OCI-LY1 (cell line): ENCODE measurements around the gene DZIP1L.

Experiments
- H2AFZ ChIP-seq: fragments of 200-600 bp; sonication (generic), shearing (Covaris generic); 2 replicates; pipeline ENCODE4 v1.6.0; 2014; ENCODE audit warnings: antibody characterized with exemption, mild to moderate bottlenecking, low read length
- H3F3A ChIP-seq: fragments of 200-600 bp; sonication (generic), shearing (Covaris generic); 2 replicates; pipeline ENCODE4 v1.6.0; 2014; ENCODE audit warnings: mild to moderate bottlenecking, antibody characterized with exemption, low read length, moderate library complexity; ENCODE audit not compliant: insufficient read depth
- H3K27ac ChIP-seq: fragments of 200-600 bp; sonication (generic); 2 replicates; pipeline ENCODE4 v1.5.1; 2014; ENCODE audit warnings: low read length, mixed run types, mild to moderate bottlenecking, low read depth; ENCODE audit not compliant: poor library complexity, severe bottlenecking
- H3K27me3 ChIP-seq: fragments of 200-600 bp; sonication (generic); 2 replicates; pipeline ENCODE4 v1.6.0; 2014; ENCODE audit warnings: antibody characterized with exemption, mild to moderate bottlenecking, low read length, moderate library complexity; ENCODE audit not compliant: insufficient read depth
- H3K36me3 ChIP-seq: fragments of 200-600 bp; sonication (generic); 2 replicates; pipeline ENCODE4 v1.6.1; 2014; ENCODE audit warnings: mild to moderate bottlenecking, antibody characterized with exemption, low read length, moderate library complexity, mixed read lengths; ENCODE audit not compliant: insufficient read depth
- H3K4me1 ChIP-seq: fragments of 200-600 bp; sonication (generic); 2 replicates; pipeline ENCODE4 v1.5.1; 2014; ENCODE audit warnings: mild to moderate bottlenecking, low read length, moderate library complexity; ENCODE audit not compliant: insufficient read depth, severe bottlenecking
- H3K4me2 ChIP-seq: fragments of 200-600 bp; sonication (generic), shearing (Covaris generic); 2 replicates; pipeline ENCODE4 v1.6.1; 2014; ENCODE audit warnings: low read length
- H3K4me3 ChIP-seq: fragments of 200-600 bp; sonication (generic); 2 replicates; pipeline ENCODE4 v1.5.1; 2014; ENCODE audit warnings: low read length, low read depth, mild to moderate bottlenecking, mixed read lengths; ENCODE audit not compliant: poor library complexity, severe bottlenecking
- H3K79me2 ChIP-seq: fragments of 200-600 bp; shearing (Covaris generic); 2 replicates; pipeline ENCODE4 v1.6.1; 2016; ENCODE audit warnings: mixed run types, low read length, mixed read lengths; ENCODE audit not compliant: insufficient read depth
- H3K9ac ChIP-seq: fragments of 200-600 bp; sonication (generic), shearing (Covaris generic); 2 replicates; pipeline ENCODE4 v1.6.1; 2014; ENCODE audit warnings: mild to moderate bottlenecking, low read length, mixed read lengths
- H3K9me2 ChIP-seq: fragments of 200-600 bp; sonication (generic), shearing (Covaris generic); 2 replicates; pipeline ENCODE4 v1.6.1; 2014; ENCODE audit warnings: low read depth, mild to moderate bottlenecking, low read length, mixed read lengths
- H3K9me3 ChIP-seq: fragments of 200-600 bp; shearing (Covaris generic); 2 replicates; pipeline ENCODE4 v1.6.1; 2014; ENCODE audit warnings: low read length, mixed read lengths
- H4K20me1 ChIP-seq: fragments of 200-600 bp; sonication (generic), shearing (Covaris generic); 2 replicates; pipeline ENCODE4 v1.6.0; 2016; ENCODE audit warnings: mild to moderate bottlenecking, low read length; ENCODE audit not compliant: insufficient read depth
- EZH2 ChIP-seq: fragments of 200-600 bp; sonication (generic), shearing (Covaris generic); IDR thresholded peaks from 2 replicates; pipeline ENCODE4 v1.8.0; 2017; ENCODE audit warnings: borderline replicate concordance, mixed run types, mild to moderate bottlenecking, antibody characterized with exemption, low read length, moderate library complexity, mixed read lengths
- TF ChIP-seq, protein P1 (sequence below): fragments of 200-600 bp; sonication (generic), shearing (Covaris generic); IDR thresholded peaks from 2 replicates; pipeline ENCODE4 v1.5.1; 2017; ENCODE audit warnings: mild to moderate bottlenecking, antibody characterized with exemption, low read length, moderate library complexity, mixed read lengths

Gene DZIP1L

GRCh38 chr3:138031536-138031935 is 83.9 kb downstream of the DZIP1L start:
- Histone ChIP-seq H3K4me1 (no peaks in the 10 kb centered on the region), H3K36me3 (no peaks in the 10 kb centered on the region), H3K4me2 (no peak overlapping the region), H3F3A (no peaks in the 10 kb centered on the region), H4K20me1 (no peaks in the 10 kb centered on the region), H3K4me3 (no peak overlapping the region), H3K27ac (no peak overlapping the region), H3K9ac (no peak overlapping the region), H2AFZ (no peak overlapping the region), H3K79me2 (no peaks in the 10 kb centered on the region), H3K9me3 (no peaks in the 10 kb centered on the region), H3K27me3 (no peaks in the 10 kb centered on the region), H3K9me2 (no peaks in the 10 kb centered on the region)
- no peak for TF ChIP-seq EZH2
- TF ChIP-seq, protein P1, sequence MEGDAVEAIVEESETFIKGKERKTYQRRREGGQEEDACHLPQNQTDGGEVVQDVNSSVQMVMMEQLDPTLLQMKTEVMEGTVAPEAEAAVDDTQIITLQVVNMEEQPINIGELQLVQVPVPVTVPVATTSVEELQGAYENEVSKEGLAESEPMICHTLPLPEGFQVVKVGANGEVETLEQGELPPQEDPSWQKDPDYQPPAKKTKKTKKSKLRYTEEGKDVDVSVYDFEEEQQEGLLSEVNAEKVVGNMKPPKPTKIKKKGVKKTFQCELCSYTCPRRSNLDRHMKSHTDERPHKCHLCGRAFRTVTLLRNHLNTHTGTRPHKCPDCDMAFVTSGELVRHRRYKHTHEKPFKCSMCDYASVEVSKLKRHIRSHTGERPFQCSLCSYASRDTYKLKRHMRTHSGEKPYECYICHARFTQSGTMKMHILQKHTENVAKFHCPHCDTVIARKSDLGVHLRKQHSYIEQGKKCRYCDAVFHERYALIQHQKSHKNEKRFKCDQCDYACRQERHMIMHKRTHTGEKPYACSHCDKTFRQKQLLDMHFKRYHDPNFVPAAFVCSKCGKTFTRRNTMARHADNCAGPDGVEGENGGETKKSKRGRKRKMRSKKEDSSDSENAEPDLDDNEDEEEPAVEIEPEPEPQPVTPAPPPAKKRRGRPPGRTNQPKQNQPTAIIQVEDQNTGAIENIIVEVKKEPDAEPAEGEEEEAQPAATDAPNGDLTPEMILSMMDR = no peak

GRCh38 chr3:138030734-138031280 is 84.6 kb downstream of the DZIP1L start:
- no peaks in the 10 kb centered on the region for H3K9me3 ChIP-seq
- TF ChIP-seq EZH2 = no peak
- TF ChIP-seq, protein P1 = no peak
- H4K20me1 ChIP-seq = no peaks in the 10 kb centered on the region
- H3K4me3 ChIP-seq = no peak overlapping the region
- no peak overlapping the region for H3K9ac ChIP-seq
- no peaks in the 10 kb centered on the region for H3K9me2 ChIP-seq
- no peak overlapping the region for H3K27ac ChIP-seq
- no peak overlapping the region for H3K4me2 ChIP-seq
- H3K27me3 ChIP-seq = no peaks in the 10 kb centered on the region
- no peaks in the 10 kb centered on the region for H3K4me1 ChIP-seq
- no peaks in the 10 kb centered on the region for H3K36me3 ChIP-seq
- no peaks in the 10 kb centered on the region for H3F3A ChIP-seq
- no peaks in the 10 kb centered on the region for H3K79me2 ChIP-seq
- no peak overlapping the region for H2AFZ ChIP-seq

DNA sequence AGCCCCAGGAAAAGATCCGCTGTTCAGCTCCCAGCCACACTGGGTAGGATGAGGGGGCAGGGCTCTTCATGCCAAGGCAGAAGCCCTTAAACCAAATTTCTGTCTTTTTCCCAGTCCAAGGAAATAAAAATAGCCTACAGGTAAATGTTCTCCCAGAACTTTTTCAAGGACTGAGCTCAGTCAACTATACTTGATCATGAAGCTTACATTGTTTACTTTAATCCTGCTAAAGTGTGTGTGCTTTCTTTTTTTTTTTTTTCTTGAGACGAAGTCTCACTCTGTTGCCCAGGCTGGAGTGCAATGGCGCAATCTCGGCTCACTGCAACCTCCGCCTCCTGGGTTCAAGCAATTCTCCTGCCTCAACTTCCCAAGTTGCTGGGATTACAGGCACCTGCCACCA is 87.6 kb downstream of the DZIP1L start:
- Histone ChIP-seq H3K4me3 (no peak overlapping the region), H2AFZ (no peak overlapping the region), H3K4me1 (no peaks in the 10 kb centered on the region), H3K9me2 (no peaks in the 10 kb centered on the region), H3K27me3 (no peaks in the 10 kb centered on the region), H3K27ac (no peak overlapping the region), H3K36me3 (no peaks in the 10 kb centered on the region), H3K79me2 (no peaks in the 10 kb centered on the region), H3F3A (no peaks in the 10 kb centered on the region), H3K9ac (no peak overlapping the region), H3K9me3 (no peaks in the 10 kb centered on the region), H3K4me2 (no peak overlapping the region), H4K20me1 (no peaks in the 10 kb centered on the region)
- TF ChIP-seq, protein P1 = no peak
- no peak for TF ChIP-seq EZH2
